Tibial nerve (tissue), 4 donors: ENCODE measurements around the gene SPRED3. TPM values are rescaled to one million over a fixed set of nuclear protein-coding genes. Genes with fewer than 3 reads are reported as not detected.

Experiments
- DNase-seq, 2 donors: peaks; one replicate each; pipeline ENCODE4 v3.0.0-alpha.2; 2019; ENCODE audit warnings: low spot score in 2 of 2
- H3K27ac ChIP-seq, 4 donors: fragments of 200-600 bp; sonication (generic) in 3 of 4; one replicate each; pipeline ENCODE4 v1.5.1; 2017 to 2019; ENCODE audit warnings: mild to moderate bottlenecking in 1 of 4
- H3K27me3 ChIP-seq, 2 donors: fragments of 200-600 bp; sonication (generic) in 1 of 2; one replicate each; pipeline versions ENCODE4 v1.5.1 to v1.6.0; 2017 to 2019
- H3K36me3 ChIP-seq, 3 donors: fragments of 200-600 bp; sonication (generic); one replicate each; pipeline ENCODE4 v1.5.1; 2018 to 2019
- H3K4me1 ChIP-seq, 4 donors: fragments of 200-600 bp; sonication (generic) in 3 of 4; one replicate each; pipeline ENCODE4 v1.5.1; 2017 to 2019
- H3K4me3 ChIP-seq, 4 donors: fragments of 200-600 bp; sonication (generic) in 3 of 4; one replicate each; pipeline ENCODE4 v1.5.1; 2017 to 2019; ENCODE audit warnings: mild to moderate bottlenecking in 1 of 4, moderate library complexity in 1 of 4
- H3K9me3 ChIP-seq, 4 donors: fragments of 200-600 bp; sonication (generic) in 3 of 4; one replicate each; pipeline ENCODE4 v1.5.1; 2017 to 2019
- CTCF ChIP-seq, 5 experiments: fragments of 200-600 bp in 3 of 5; fragments of 450-650 bp in 2 of 5; sonication (generic) in 3 of 5; IDR thresholded peaks; one replicate each; pipeline ENCODE4 v1.5.1; 2016 to 2019; ENCODE audit warnings: antibody characterized with exemption in 5 of 5, mild to moderate bottlenecking in 3 of 5, moderate library complexity in 2 of 5
- EP300 ChIP-seq, 2 donors: sonication (generic); formaldehyde crosslinking; IDR thresholded peaks; one replicate each; pipeline ENCODE4 v1.6.1; 2017; ENCODE audit warnings: antibody characterized with exemption in 2 of 2, mild to moderate bottlenecking in 1 of 2
- POLR2A ChIP-seq, 2 donors: fragments of 450-650 bp; IDR thresholded peaks; one replicate each; pipeline ENCODE4 v1.6.1; 2017; ENCODE audit warnings: antibody characterized with exemption in 2 of 2, mild to moderate bottlenecking in 2 of 2, moderate library complexity in 2 of 2
- WGBS, 2 donors: methylation state at CpG; one replicate each; pipeline ENCODE4 v1.1.5; 2018; 5-methylcytosine and 5-hydroxymethylcytosine counted together
- total RNA-seq, 4 donors: library from RNA; depleted of rRNA; stranded (reverse); fragments of >200 nt; gene quantifications; one replicate each; pipeline ENCODE4 v1.1.0, GENCODE V29; 2016

SPRED3 gene
- total RNA-seq, 4 donors from 2014 or later, result under 0.01 to 0.60 (median 0.21) TPM; not detected in 1

- H3K4me3 ChIP-seq, result peak overlapping the region in 2 of 4 donors; percentile 4 to 27
- peaks cover 0 to 6% (median 0%) of the 10 kb centered on the region in 3 donors for H3K36me3 ChIP-seq
- DNase-seq, result no peak
- H3K4me1 ChIP-seq, result peaks cover 0 to 8% (median 0%) of the 10 kb centered on the region in 4 donors
- H3K9me3 ChIP-seq, result no peaks in the 10 kb centered on the region
- no peak overlapping the region for H3K27ac ChIP-seq
- H3K27me3 ChIP-seq, result peaks cover 0 to 60% of the 10 kb centered on the region in 2 donors
- TF ChIP-seq EP300 (IDR thresholded peaks at IDR 0.05), result no peak
- TF ChIP-seq POLR2A (IDR thresholded peaks at IDR 0.05), result no peak
- TF ChIP-seq CTCF (IDR thresholded peaks at IDR 0.05), result no peak
- WGBS, 2 donors, result 9 to 13% methylated on average over 20 to 31 of the region's 86 CpGs
Observed at GRCh38 chr19:38395381-38396114, 7.1 kb downstream of the SPRED3 start.

- Histone ChIP-seq H3K4me3 (no peak overlapping the region), H3K9me3 (no peaks in the 10 kb centered on the region), H3K27ac (no peak overlapping the region), H3K4me1 (peaks cover 0 to 19% (median 3%) of the 10 kb centered on the region in 4 donors), H3K36me3 (peaks cover 0 to 6% (median 0%) of the 10 kb centered on the region in 3 donors), H3K27me3 (peaks cover 0 to 77% of the 10 kb centered on the region in 2 donors)
- no peak for DNase-seq
- no peak for TF ChIP-seq CTCF (IDR thresholded peaks at IDR 0.05)
- TF ChIP-seq EP300 (IDR thresholded peaks at IDR 0.05), result no peak
- TF ChIP-seq POLR2A (IDR thresholded peaks at IDR 0.05), result no peak
- 38 to 47% methylated on average over 9 of the region's 9 CpGs for WGBS, 2 donors
Observed at GRCh38 chr19:38399081-38399480, 10.6 kb downstream of the SPRED3 start.

GRCh38 chr19:38399537-38399936 lies 11.0 kb downstream of the SPRED3 start:
- Histone ChIP-seq H3K4me1 (peaks cover 0 to 22% (median 6%) of the 10 kb centered on the region in 4 donors), H3K27me3 (peaks cover 0 to 73% of the 10 kb centered on the region in 2 donors), H3K27ac (no peak overlapping the region), H3K9me3 (no peaks in the 10 kb centered on the region), H3K4me3 (no peak overlapping the region), H3K36me3 (peaks cover 0 to 6% (median 0%) of the 10 kb centered on the region in 3 donors)
- DNase-seq, result no peak
- 59 to 67% methylated on average over 1 of the region's 1 CpG for WGBS, 2 donors
- no peak for TF ChIP-seq EP300 (IDR thresholded peaks at IDR 0.05)
- TF ChIP-seq POLR2A (IDR thresholded peaks at IDR 0.05), result no peak
- TF ChIP-seq CTCF (IDR thresholded peaks at IDR 0.05), result no peak

- Histone ChIP-seq H3K27ac (no peak overlapping the region), H3K4me3 (no peak overlapping the region), H3K4me1 (peaks cover 0 to 24% (median 6%) of the 10 kb centered on the region in 4 donors), H3K9me3 (no peaks in the 10 kb centered on the region), H3K36me3 (peaks cover 0 to 13% (median 0%) of the 10 kb centered on the region in 3 donors), H3K27me3 (peaks cover 0 to 64% of the 10 kb centered on the region in 2 donors)
- TF ChIP-seq CTCF (IDR thresholded peaks at IDR 0.05) (no peak), POLR2A (IDR thresholded peaks at IDR 0.05) (no peak), EP300 (IDR thresholded peaks at IDR 0.05) (no peak)
- WGBS, 2 donors, result 61 to 64% methylated on average over 5 of the region's 5 CpGs
- no peak for DNase-seq
Observed at GRCh38 chr19:38400361-38400760, 11.9 kb downstream of the SPRED3 start.

GRCh38 chr19:38401148-38401547 lies 12.7 kb downstream of the SPRED3 start:
- WGBS, 2 donors, result 77 to 88% methylated on average over 3 of the region's 3 CpGs
- Histone ChIP-seq H3K27me3 (peaks cover 0 to 60% of the 10 kb centered on the region in 2 donors), H3K4me3 (no peak overlapping the region), H3K27ac (no peak overlapping the region), H3K36me3 (peaks cover 0 to 16% (median 0%) of the 10 kb centered on the region in 3 donors), H3K9me3 (no peaks in the 10 kb centered on the region), H3K4me1 (peaks cover 0 to 20% (median 6%) of the 10 kb centered on the region in 4 donors)
- no peak for DNase-seq
- TF ChIP-seq EP300 (IDR thresholded peaks at IDR 0.05) (no peak), POLR2A (IDR thresholded peaks at IDR 0.05) (no peak), CTCF (IDR thresholded peaks at IDR 0.05) (no peak)
